Activated CD4-positive, CD25-positive, alpha-beta regulatory T cell treated with anti-CD3 and anti-CD28 coated beads, Interleukin-2, amount 50 U/mL, for 16 hours (primary cell): Measurements from ENCODE around the gene CTSL.
"Not testable (repeated sequence)": the region's sequence is repeated elsewhere in the genome, so short reads cannot be mapped to it uniquely, and the experiment has no call there.

ENCODE experiments used
- DNase-seq: peaks from one replicate; pipeline ENCODE4 v3.0.0-alpha.2; 2020; ENCODE audit warnings: low read depth, low spot score

Gene CTSL

DNA sequence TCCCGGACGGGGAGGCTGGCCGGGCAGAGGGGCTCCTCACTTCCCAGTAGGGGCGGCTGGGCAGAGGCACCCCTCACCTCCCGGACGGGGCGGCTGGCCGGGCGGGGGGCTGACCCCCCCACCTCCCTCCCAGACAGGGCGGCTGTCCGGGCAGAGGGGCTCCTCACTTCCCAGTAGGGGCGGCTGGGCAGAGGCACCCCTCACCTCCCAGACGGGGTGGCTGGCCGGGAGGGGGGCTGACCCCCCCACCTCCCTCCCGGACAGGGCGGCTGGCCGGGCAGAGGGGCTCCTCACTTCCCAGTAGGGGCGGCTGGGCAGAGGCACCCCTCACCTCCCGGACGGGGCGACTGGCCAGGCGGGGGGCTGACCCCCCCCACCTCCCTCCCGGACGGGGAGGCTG is 32.4 kb downstream of the CTSL start:
- not testable (repeated sequence) for DNase-seq

DNA sequence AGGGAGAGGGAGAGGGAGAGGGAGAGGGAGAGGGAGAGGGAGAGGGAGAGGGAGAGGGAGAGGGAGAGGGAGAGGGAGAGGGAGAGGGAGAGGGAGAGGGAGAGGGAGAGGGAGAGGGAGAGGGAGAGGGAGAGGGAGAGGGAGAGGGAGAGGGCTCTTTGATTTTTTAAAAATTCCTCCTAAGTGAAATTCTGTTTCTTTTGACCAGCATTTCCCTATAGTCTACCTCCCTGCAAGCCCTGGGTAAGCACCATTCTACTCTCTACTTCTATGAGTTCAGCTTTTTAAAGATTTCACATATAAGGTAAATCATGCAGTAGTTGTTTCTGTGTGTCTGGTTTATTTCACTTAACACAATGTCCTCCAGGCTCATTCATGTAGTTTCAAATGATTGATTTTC is 34.1 kb downstream of the CTSL start:
- not testable (repeated sequence) for DNase-seq

DNA sequence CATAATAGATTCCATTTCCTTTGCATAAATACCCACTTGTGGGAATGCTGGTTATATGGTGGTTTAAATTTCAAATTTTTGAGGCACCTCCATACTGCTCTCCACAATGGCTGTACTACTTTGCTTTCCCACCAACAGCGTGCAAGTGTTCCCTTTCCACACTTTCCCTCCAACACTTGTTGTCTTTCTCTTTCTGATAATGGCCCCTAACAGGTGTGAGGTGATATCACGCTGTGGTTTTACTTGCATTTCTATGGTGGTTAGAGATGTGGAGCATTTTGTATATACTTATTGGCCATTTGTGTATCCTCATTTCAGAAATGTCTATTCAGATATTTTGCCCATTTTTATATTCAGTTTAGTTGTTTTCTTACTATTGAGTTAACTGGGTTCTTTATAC is 34.6 kb downstream of the CTSL start:
- DNase-seq = no peak

DNA sequence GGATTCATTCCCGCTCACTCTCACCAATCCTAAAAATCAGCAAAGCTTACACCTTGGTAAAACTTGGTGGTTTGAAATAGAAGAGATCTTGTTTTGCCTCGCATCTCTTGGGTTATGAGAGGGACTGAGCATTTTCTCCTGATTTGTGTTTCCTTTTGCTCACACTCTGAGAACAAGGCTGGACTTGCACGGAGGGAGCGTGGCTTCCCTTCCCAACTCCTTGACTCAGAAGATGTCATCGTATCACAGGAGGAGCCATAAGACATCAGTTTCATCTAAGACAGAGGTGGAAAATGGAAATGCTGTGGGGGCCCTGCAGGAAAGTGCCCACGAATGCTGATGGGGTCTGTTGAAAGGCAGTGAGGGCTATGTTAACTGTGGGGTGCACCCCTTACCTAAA is 37.4 kb downstream of the CTSL start:
- DNase-seq = no peak

DNA sequence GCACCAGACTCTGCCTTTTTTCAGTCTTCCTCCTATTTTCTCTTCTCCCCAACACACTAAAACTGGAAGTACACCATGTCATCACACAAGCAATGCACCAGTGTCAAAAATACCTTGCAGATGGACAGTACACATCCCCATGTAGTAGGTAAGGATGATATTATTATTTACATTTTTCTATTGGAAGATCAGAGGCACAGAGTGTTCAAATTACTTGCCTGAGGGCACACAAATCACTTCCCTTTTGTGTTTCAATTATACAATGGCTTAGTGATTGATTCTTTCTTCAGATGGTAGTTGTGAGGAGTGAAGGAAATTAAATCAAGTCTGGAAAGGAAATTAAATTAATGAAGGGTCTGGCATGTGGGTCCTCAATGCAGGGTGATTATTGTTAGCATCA is 39.6 kb downstream of the CTSL start:
- no peak for DNase-seq

DNA sequence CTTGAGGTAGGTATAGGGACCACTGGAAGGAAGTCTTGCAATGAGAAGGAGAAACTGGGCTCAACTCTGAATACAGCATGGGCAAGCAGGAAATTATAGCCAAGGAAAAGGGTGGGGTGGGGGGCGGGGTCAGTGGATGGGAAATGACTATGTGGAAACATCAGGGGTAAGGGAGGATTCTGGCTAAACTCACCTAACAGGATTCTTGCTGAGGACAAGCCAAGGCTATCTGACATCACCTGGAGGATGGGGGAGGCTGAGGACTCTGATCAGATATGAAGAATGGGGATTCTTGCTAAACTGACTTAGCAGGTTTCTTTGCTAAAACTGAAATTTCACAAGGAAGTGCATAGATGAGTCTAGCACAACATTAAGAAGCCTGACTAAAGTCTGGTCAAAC is 40.8 kb downstream of the CTSL start:
- DNase-seq = no peak

DNA sequence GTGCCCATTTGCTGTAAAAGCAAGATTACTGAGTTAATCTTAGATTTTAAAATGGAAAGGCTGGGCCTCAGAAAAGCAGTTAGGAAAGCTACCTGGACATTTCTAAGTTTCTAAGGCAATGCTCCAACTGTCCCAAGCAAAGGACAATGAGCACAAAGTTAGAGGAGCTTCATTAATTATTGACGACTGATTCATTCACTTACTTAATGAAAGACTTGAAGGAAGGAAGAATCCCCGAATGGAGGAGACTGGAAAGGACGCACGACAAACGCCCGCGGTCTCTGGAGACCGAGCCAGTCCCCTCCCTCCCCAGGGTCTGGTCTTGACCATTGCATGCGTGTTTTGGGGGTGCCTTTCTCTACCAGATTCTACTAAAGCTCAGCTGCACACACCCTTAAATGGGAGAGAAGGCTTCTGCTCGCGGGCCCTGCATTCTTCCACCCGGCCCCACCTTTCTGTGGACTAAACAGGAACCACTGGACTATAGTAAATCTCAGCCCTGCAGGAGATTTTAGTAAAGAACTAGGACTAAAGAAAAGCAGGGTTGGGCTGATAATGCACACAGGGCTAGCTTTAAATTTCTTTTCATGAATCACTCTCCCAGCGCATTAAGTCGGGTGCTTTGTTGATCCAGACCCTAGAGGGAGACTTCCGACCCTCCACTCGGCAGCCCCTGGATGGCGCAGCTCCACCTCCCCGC is 44.8 kb downstream of the CTSL start:
- DNase-seq = no peak

DNA sequence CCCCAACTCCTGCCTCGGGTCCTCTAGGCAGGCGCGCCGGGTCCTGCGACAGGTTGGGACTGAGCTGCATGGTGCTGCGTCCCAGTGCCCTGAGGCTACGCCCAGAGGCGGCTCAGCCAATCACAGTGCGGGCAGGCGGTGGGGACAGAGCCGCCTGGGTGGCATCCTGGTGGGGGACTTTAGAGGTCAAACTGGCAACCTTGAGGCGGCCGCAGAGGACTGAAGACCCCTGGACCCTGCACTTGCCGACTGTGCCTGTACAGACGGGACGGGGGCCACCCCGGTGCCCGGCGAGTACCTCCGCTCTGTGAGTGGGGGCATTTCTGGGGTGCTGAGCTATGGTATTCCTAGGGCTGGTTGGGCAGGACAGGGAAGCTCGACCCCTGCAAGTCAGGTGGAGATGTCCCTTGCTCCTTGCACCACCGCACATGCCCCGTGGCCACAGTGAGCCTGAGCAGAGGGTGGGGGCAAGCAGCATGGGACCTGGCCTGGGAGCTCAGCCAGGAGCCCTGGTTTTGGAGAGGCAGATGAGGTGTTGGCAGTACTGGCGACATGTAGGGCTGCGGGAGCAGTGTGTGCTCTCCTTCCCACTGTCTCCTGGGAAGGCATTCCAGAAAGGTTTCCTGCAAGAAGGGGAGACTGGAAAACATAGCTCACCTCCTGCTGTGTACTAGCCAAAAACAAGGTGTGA is 45.5 kb downstream of the CTSL start:
- DNase-seq = no peak

DNA sequence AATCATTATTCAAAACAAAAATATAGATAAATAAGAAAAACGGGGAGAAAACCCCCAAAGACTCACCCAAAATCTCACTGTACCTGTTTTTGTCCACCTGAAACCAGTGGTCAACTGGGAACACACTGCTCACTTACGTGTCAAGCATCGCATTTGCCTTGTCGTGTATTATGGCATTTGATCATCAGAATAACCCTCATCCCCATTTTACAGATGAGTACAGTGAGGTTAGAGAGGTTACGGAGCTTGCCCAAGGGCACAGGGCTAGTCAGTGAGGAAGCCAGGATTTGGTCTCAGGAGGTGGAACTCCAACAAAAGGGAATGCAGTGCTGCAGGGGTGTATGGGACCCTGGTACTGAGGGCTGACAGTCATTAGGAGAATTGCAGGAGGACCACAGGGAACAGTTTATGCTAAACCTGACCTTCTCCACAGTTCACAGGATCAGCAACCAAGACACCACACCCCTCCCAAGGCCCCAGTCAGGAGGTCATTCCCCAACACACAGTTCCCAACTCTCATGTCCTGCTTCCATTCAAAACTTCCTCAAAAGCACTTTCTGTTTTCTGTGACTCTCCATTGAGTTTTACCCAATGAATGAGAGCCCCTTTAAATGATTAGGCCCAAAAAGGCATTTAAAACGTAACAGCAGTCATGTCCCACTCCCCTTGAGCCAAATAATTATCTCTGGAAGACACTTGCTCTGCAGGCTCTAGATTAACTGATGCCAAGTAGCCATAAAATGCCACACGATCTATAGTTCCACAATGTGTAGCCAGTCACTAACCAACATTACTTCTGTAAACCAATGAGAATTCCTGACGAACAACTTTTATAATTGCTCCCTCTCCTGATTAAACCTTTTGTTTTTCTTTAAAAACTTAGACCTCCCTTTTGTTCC is 50.8 kb downstream of the CTSL start:
- no peak for DNase-seq

DNA sequence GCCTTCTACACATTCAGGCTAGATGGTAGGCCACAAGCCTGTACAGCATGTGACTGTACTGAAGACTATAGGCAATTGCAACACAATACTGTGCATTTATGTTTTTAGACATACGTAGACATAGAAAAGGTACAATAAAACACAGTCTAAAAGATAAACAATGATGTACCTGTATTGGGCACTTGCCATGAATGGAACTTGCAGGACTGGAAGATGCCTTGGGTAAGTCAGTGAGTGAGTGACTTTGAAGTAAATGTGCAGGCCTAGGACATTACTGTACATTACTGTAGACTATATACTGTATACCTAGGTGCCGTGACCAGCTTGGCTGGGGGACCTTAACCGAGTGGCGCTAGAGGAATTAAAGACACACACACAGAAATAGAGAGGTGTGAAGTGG is 53.1 kb downstream of the CTSL start:
- DNase-seq = no peak
